ENCODE data around the gene ARFGAP3. TPM values are rescaled to one million over a fixed set of nuclear protein-coding genes. Genes with fewer than 3 reads are reported as not detected.

ARFGAP3 gene
- polyA plus RNA-seq, 4 donors = 44.8 to 59.5 (median 55.0) TPM

- no peak for DNase-seq (ENCODE audit: low read depth in 4 of 4, low spot score in 3 of 4)
These were observed 27.7 kb upstream of the ARFGAP3 start for GRCh38 chr22:42884616-42885375.

GRCh38 chr22:42883970-42884369, 26.9 kb upstream of the ARFGAP3 start:
- DNase-seq (ENCODE audit: low read depth in 4 of 4, low spot score in 3 of 4) = no peak

GRCh38 chr22:42883121-42883520, 26.0 kb upstream of the ARFGAP3 start:
- no peak for DNase-seq (ENCODE audit: low read depth in 4 of 4, low spot score in 3 of 4)

- no peak for DNase-seq (ENCODE audit: low read depth in 4 of 4, low spot score in 3 of 4)
These were observed 25.0 kb upstream of the ARFGAP3 start for GRCh38 chr22:42881982-42882656.

GRCh38 chr22:42881298-42881697, 24.2 kb upstream of the ARFGAP3 start:
- no peak for DNase-seq (ENCODE audit: low read depth in 4 of 4, low spot score in 3 of 4)

GRCh38 chr22:42880815-42881214, 23.7 kb upstream of the ARFGAP3 start:
- DNase-seq (ENCODE audit: low read depth in 4 of 4, low spot score in 3 of 4) = no peak

GRCh38 chr22:42879371-42880021, 22.4 kb upstream of the ARFGAP3 start:
- no peak for DNase-seq (ENCODE audit: low read depth in 4 of 4, low spot score in 3 of 4)

GRCh38 chr22:42878561-42879305, 21.7 kb upstream of the ARFGAP3 start:
- no peak for DNase-seq (ENCODE audit: low read depth in 4 of 4, low spot score in 3 of 4)

- no peak for DNase-seq (ENCODE audit: low read depth in 4 of 4, low spot score in 3 of 4)
These were observed 20.7 kb upstream of the ARFGAP3 start for GRCh38 chr22:42877597-42878340.

- DNase-seq (ENCODE audit: low read depth in 4 of 4, low spot score in 3 of 4) = no peak
These were observed 20.1 kb upstream of the ARFGAP3 start for GRCh38 chr22:42877158-42877557.

GRCh38 chr22:42876041-42876440, 19.0 kb upstream of the ARFGAP3 start:
- DNase-seq (ENCODE audit: low read depth in 4 of 4, low spot score in 3 of 4) = no peak

- no peak for DNase-seq (ENCODE audit: low read depth in 4 of 4, low spot score in 3 of 4)
These were observed 16.9 kb upstream of the ARFGAP3 start for GRCh38 chr22:42874010-42874409.

- no peak for DNase-seq (ENCODE audit: low read depth in 4 of 4, low spot score in 3 of 4)
These were observed 16.3 kb upstream of the ARFGAP3 start for GRCh38 chr22:42873356-42873755.

- no peak for DNase-seq (ENCODE audit: low read depth in 4 of 4, low spot score in 3 of 4)
These were observed 15.7 kb upstream of the ARFGAP3 start for GRCh38 chr22:42872821-42873220.

- DNase-seq (ENCODE audit: low read depth in 4 of 4, low spot score in 3 of 4) = no peak
These were observed 14.3 kb upstream of the ARFGAP3 start for GRCh38 chr22:42871146-42872050.

GRCh38 chr22:42869888-42870480, 12.9 kb upstream of the ARFGAP3 start:
- DNase-seq (ENCODE audit: low read depth in 4 of 4, low spot score in 3 of 4) = no peak

GRCh38 chr22:42869463-42869862, 12.4 kb upstream of the ARFGAP3 start:
- no peak for DNase-seq (ENCODE audit: low read depth in 4 of 4, low spot score in 3 of 4)

- no peak for DNase-seq (ENCODE audit: low read depth in 4 of 4, low spot score in 3 of 4)
These were observed 11.7 kb upstream of the ARFGAP3 start for GRCh38 chr22:42868751-42869251.

GRCh38 chr22:42866100-42866499, 9.0 kb upstream of the ARFGAP3 start:
- DNase-seq (ENCODE audit: low read depth in 4 of 4, low spot score in 3 of 4) = no peak

Data from left renal pelvis (tissue), 4 donors.